AG08395 (cell line): ENCODE data around the gene GUF1.
A peak's percentile ranks its signal among the peaks of the same experiment; 100 is the strongest.
"Not testable (repeated sequence)": the region's sequence is repeated elsewhere in the genome, so short reads cannot be mapped to it uniquely, and the experiment has no call there.

Source experiments
- DNase-seq: peaks from one replicate; pipeline ENCODE4 v3.0.0; 2012; ENCODE audit warnings: mixed read lengths, low spot score

Gene GUF1

DNA sequence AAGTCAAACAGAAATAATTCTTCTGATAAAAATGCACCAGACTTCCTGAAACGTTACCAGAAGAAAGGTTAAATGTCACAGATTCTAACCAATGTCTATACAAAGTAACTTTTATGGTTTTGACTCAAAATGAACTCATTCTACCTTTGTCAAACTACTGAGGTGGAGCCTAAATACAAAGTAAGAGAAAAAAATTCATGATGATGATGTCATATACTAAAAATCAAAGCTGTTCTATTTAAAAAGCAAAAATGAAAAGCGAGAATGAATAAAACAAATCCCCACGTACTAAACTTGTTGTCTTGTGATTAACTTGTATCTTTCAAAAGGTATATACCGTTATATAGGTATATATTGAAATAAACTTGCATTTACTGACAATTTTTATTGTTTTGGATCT lies 26.5 kb downstream of the GUF1 start:
- no peak for DNase-seq

DNA sequence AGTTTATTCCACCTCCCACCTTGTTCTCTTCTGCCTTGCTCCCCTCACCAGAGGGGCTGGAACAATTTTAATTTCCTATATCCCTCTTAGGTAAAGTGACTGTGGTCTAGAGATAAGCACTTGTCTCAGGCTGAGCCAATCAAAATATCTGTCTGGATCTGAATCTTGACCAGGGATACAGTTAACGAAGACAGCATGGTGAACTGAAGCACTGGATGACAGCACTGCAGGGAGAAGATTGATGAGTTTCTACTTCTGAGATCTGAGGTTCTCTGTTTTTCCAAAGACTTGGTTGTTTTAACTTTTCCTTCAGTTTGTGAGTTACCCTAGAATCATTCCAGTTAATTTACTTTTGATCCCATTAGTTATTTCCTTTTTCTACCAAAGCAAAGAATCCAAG lies 34.9 kb downstream of the GUF1 start:
- DNase-seq = no peak

GRCh38 chr4:44716597-44716996 lies 38.4 kb downstream of the GUF1 start:
- DNase-seq = no peak

- DNase-seq = no peak
These were observed 42.2 kb downstream of the GUF1 start for GRCh38 chr4:44720371-44720770.

DNA sequence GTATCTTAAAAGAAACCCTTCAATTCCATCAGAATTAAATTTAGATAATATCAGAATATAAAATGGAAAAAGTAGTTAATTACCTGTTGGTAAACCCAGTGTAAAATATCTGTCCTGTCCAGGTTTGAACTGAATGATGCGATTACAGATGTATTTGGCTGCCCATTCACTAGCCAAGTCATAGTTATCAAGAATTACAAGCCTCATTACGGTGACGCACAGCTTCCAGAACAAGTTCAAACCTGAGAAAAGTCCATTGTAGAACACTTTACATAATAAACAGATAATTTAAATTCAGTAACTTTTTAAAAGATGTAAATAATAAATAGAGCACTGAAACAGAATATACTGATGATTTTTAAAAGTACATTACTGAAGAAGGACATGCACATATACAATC lies 43.8 kb downstream of the GUF1 start:
- no peak for DNase-seq

DNA sequence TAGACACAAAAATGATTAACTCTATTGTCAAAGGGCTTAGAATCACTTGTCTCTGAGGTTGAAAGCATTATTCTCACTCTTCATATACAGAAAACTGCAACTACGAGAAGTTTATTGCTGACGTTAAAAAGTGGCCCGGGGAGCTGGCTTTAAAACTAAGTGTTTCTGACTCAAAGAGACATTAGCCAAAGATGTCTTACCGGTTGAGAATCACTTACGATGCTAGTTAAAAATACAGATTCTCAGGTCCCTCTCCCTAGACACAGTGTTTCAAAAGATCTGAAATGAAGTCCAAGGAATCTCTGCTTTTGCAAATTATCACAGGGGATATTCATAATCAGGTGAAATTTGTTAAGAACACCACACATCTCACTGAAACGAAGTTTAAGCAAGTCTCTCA lies 46.9 kb downstream of the GUF1 start:
- DNase-seq = peak; percentile 4

GRCh38 chr4:44725726-44726037 lies 47.5 kb downstream of the GUF1 start:
- no peak for DNase-seq

GRCh38 chr4:44726038-44726871 lies 48.0 kb downstream of the GUF1 start, which contains the start of gene GNPDA2:
TSS of gene GNPDA2 (minus strand) at chr4:44726556. CDS start at chr4:44722207, 4,349 bp downstream.
- DNase-seq = peak; percentile 97

DNA sequence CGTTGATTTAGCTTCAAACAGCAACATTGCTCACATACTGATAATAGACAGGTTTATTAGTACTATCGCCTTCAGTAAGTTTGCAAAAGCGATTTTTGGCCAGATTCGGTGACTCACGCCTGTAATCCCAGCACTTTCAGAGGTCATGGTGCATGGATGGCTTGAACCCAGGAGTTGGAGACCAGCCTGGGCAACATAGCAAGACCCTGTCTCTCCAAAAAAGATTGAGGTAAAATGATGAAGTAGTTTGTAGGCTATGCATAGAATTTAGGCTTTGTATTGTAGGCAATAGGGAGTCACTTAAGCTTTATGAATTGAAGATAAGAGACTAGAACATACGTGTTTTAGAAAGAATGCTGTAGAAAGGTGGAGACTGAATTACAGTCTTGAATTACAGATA lies 49.3 kb downstream of the GUF1 start:
- DNase-seq = no peak

DNA sequence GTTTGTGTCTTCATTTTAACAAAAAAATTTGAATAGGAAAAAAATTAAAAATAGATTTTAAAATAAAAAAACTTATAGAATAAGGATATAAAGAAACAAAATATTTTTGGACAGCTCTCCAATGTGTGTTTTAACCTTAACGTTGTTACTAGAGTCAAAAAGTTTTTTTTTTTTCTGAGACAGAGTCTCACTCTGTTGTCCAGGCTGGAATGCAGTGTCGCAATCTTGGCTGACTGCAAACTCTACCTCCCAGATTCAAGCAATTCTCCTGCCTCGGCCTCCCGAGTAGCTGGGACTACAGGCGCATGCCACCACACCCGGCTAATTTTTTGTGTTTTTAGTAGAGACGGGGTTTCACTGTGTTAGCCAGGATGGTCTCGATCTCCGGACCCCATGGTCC lies 50.5 kb downstream of the GUF1 start:
- not testable (repeated sequence) for DNase-seq

- no peak for DNase-seq
These were observed 58.7 kb downstream of the GUF1 start for GRCh38 chr4:44736900-44737299.

DNA sequence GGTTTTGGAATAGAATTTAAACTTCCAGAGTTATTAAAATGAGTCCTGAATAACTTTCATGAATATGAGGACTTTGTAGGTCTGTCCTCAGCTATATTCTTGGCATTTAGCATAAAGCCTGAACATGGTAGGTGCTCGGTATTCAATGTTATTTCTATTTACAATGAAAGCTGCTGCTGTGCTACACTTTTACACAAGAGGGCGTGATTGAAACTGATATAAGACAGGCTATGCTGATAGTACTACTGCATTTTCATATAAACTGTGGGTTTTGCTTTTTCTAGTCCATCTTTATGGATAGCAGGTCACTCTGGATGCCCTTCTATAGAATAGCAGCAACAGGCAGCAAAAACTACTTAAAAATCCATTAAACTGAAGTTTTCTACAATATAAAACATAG lies 60.4 kb downstream of the GUF1 start:
- DNase-seq = peak; percentile 11

DNA sequence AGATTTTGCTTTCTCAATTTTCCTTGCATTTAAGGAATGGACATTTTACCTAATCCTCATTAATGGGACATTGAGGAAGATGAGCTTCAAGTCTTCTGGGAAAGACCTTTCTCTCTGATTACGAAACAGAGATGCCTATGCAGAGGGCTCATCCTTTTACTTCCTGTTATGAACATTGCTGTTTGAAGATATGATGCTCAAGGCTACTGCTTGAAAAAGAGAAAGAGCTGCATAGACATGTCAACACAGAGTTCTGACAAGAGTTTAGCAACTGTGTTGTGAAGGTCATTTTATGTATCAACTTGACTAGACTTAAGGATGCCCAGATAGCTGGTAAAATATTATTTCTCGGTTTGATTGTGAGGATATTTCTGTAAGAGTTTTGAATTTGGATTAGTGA lies 62.0 kb downstream of the GUF1 start:
- no peak for DNase-seq
